Measurements from ENCODE around the gene MCOLN2. TPM values are rescaled to one million over a fixed set of nuclear protein-coding genes. Genes with fewer than 3 reads are reported as not detected.

MCOLN2 gene
- total RNA-seq, 1 experiment from 2014 or later: 3.1 TPM

GRCh38 chr1:84883286-84883685, 113.6 kb downstream of the MCOLN2 start:
- in situ Hi-C loops (cut with HindIII; ENCODE audit: low pct_unique_long_range_greater_than_20kb, low sequenced_read_pairs): no loop called here

GRCh38 chr1:84877592-84877991, 119.3 kb downstream of the MCOLN2 start:
- DNase-seq (ENCODE audit: low read depth): no peak
- in situ Hi-C loops (cut with HindIII; ENCODE audit: low pct_unique_long_range_greater_than_20kb, low sequenced_read_pairs): no loop called here

More at GRCh38 chr1:84883286-84883685, 113.6 kb downstream of the MCOLN2 start:
- no peak for DNase-seq (ENCODE audit: low read depth)

- in situ Hi-C loops (cut with HindIII; ENCODE audit: low pct_unique_long_range_greater_than_20kb, low sequenced_read_pairs): no loop called here
- DNase-seq (ENCODE audit: low read depth): no peak
Measured at GRCh38 chr1:84876353-84876752, 120.6 kb downstream of the MCOLN2 start.

Other genes with a start within 250 kb of the MCOLN2 start
- not detected in 2 replicates for gene LPAR3, start 103.9 kb downstream of the MCOLN2 start, total RNA-seq (2014; rRNA removed; shearing (Covaris generic); ENCODE audit: low replicate concordance)
- 0.46 and 1.0 TPM in 2 replicates for gene MCOLN3, start 51.4 kb upstream of the MCOLN2 start, total RNA-seq (2014; rRNA removed; shearing (Covaris generic); ENCODE audit: low replicate concordance)
- gene SYDE2, start 203.9 kb upstream of the MCOLN2 start, total RNA-seq (2014; rRNA removed; shearing (Covaris generic); ENCODE audit: low replicate concordance): 1.8 and 2.1 TPM in 2 replicates